DMS153 treated with DMSO at 0.1 percent for 48 hours (cell line): ENCODE measurements around the gene DCUN1D1.

Experiments
- DNase-seq: peaks from one replicate; lab custom pipeline; 2025; ENCODE audit not compliant: unreplicated experiment; lab: John Stamatoyannopoulos, UW

DCUN1D1 gene

GRCh38 chr3:182902236-182902635 is 78.1 kb downstream of the DCUN1D1 start:
- no peak for DNase-seq

- no peak for DNase-seq
Measured at GRCh38 chr3:182896553-182896952, 83.8 kb downstream of the DCUN1D1 start.

DNA sequence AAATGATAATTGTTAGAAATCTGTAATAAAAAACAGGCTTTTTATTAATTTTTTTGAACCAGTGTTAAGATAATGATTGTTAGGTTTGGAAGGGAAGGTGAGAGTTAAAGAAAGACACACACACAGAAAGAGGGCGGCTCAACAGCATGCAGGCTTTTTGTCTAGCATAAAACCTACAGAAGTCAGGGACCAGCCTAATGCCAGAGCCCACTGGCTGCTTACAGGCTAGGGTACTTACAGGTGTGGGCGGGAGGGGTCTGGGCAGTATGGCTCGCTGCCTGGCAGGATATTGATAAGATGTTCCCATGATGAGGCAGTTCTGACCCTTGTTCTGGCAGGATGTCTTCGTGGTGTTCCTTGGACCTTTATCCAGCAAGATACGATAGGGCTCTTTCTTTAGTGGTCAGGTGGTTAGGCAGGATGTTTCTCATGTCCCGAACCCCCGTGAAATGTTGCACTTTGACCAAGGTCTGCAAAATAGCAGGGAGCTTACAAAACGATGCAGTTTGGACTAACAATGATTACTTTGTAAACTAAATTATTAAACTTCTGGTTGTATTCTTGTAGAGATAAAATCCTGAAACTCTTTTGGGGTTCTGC is 84.7 kb downstream of the DCUN1D1 start:
- DNase-seq: no peak

DNA sequence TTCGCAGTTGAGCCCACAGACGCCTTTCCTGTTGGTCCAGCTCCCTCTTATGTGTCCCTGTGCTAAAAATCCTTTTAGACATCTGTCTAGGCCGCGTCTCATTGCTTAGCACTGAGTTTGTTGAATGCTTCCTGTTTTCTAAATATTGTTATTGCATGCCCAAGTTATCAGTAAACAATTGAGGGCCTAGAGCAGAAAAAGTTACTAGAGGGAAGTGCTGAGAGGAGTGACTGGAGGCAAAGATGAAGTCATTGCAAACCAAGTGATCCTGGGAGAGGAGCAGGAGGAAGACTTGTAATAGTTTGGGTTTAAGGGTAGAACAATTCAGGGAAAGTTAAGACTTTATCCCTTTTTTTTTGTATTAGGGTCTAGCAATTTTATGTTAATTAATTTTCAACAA is 88.1 kb downstream of the DCUN1D1 start:
- DNase-seq: no peak

DNA sequence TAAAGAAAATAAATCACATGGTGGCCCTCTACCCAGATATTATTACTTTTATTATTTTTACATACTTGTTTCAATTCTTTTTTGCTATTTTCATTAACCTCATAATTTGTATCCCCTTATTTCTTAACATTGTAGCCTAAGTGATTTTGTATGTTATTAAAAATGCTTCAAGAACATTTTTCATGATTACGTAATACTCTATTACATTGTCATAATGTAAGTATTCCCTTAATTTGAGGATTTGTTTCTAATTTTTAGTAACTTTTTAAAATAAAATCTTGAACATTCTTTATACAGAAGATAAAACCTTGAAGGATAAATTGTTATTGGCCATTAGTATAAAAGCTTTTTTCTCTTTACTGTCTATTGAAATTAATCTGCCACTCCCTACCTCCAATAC is 89.0 kb downstream of the DCUN1D1 start:
- no peak for DNase-seq

- DNase-seq: no peak
Measured at GRCh38 chr3:182889948-182890629, 90.2 kb downstream of the DCUN1D1 start.
